Neural cell (in vitro differentiated cells): Measurements from ENCODE around the gene MRPL37. TPM values are rescaled to one million over a fixed set of nuclear protein-coding genes. Genes with fewer than 3 reads are reported as not detected.

Source experiments
- H2AFZ ChIP-seq: fragments of 200-600, 300-800 bp; sonication (generic), shearing (Covaris generic); 2 replicates; pipeline ENCODE4 v1.6.0; 2014; ENCODE audit warnings: low read depth, mild to moderate bottlenecking, antibody characterized with exemption, low read length, moderate library complexity
- H3F3A ChIP-seq: fragments of 200-600 bp; shearing (Covaris generic); 2 replicates; pipeline ENCODE4 v1.6.1; 2016; ENCODE audit warnings: mild to moderate bottlenecking, moderate library complexity, mixed read lengths, antibody characterized with exemption, low read length; ENCODE audit not compliant: insufficient read depth, poor library complexity, severe bottlenecking
- H3K27ac ChIP-seq: fragments of 200-600, 300-800 bp; sonication (generic), shearing (Covaris generic); 2 replicates; pipeline ENCODE4 v1.5.1; 2014; ENCODE audit warnings: mild to moderate bottlenecking, low read length, moderate library complexity
- H3K27me3 ChIP-seq: fragments of 300-800, 200-600 bp; sonication (generic), shearing (Covaris generic); 2 replicates; pipeline ENCODE4 v1.6.0; 2014; ENCODE audit warnings: mild to moderate bottlenecking, low read depth, low read length, moderate library complexity; ENCODE audit not compliant: insufficient read depth
- H3K36me3 ChIP-seq: fragments of 300-800, 200-600 bp; sonication (generic), shearing (Covaris generic); 2 replicates; pipeline ENCODE4 v1.5.1; 2014; ENCODE audit warnings: mild to moderate bottlenecking, antibody characterized with exemption, low read length, moderate library complexity; ENCODE audit not compliant: insufficient read depth
- H3K4me2 ChIP-seq: fragments of 300-800, 200-600 bp; sonication (generic), shearing (Covaris generic); 2 replicates; pipeline ENCODE4 v1.6.0; 2014; ENCODE audit warnings: mild to moderate bottlenecking, low read length
- H3K4me3 ChIP-seq: fragments of 300-800, 200-600 bp; sonication (generic), shearing (Covaris generic); 2 replicates; pipeline ENCODE4 v1.5.1; 2014; ENCODE audit warnings: mild to moderate bottlenecking, low read length, moderate library complexity
- H3K79me2 ChIP-seq: fragments of 200-600 bp; shearing (Covaris generic); replicated peaks from 2 replicates; pipeline ENCODE4 v1.6.0; 2014; ENCODE audit warnings: mild to moderate bottlenecking, low read length, moderate library complexity; ENCODE audit not compliant: insufficient read depth
- H3K9ac ChIP-seq: fragments of 300-800, 200-600 bp; sonication (generic), shearing (Covaris generic); 2 replicates; pipeline ENCODE4 v1.6.1; 2016; ENCODE audit warnings: mild to moderate bottlenecking, low read length, mixed read lengths
- H3K9me2 ChIP-seq: fragments of 200-600 bp; shearing (Covaris generic); 2 replicates; pipeline ENCODE4 v1.6.1; 2016; ENCODE audit warnings: mild to moderate bottlenecking, low read length, mixed read lengths; ENCODE audit not compliant: insufficient read depth
- H3K9me3 ChIP-seq: fragments of 200-600, 300-800 bp; sonication (generic), shearing (Covaris generic); 2 replicates; pipeline ENCODE4 v1.6.1; 2016; ENCODE audit warnings: mild to moderate bottlenecking, mixed run types, low read length, moderate library complexity, mixed read lengths
- H4K20me1 ChIP-seq: fragments of 200-600 bp; shearing (Covaris generic); 2 replicates; pipeline ENCODE4 v1.6.1; 2016; ENCODE audit warnings: mild to moderate bottlenecking, mixed run types; ENCODE audit not compliant: insufficient read depth
- CTCF ChIP-seq: fragments of 450-650 bp; IDR thresholded peaks from 2 replicates; pipeline ENCODE4 v1.5.1; 2014; ENCODE audit warnings: antibody characterized with exemption, mild to moderate bottlenecking, moderate library complexity; ENCODE audit not compliant: poor library complexity, severe bottlenecking
- EP300 ChIP-seq: fragments of 450-650 bp; conservative IDR thresholded peaks from 2 replicates; pipeline ENCODE4 v1.6.1; 2014; ENCODE audit warnings: antibody characterized with exemption, mild to moderate bottlenecking, moderate library complexity; ENCODE audit not compliant: poor library complexity, severe bottlenecking
- EZH2 ChIP-seq: fragments of 200-600, 300-800 bp; shearing (Covaris generic), sonication (generic); IDR thresholded peaks from 2 replicates; pipeline ENCODE4 v1.6.1; 2014; ENCODE audit warnings: antibody characterized with exemption, low read length, borderline replicate concordance, mild to moderate bottlenecking; ENCODE audit not compliant: insufficient read depth, poor library complexity, severe bottlenecking
- MXI1 ChIP-seq: fragments of 450-650 bp; conservative IDR thresholded peaks from 2 replicates; pipeline ENCODE4 v1.6.1; 2014; ENCODE audit warnings: antibody characterized with exemption, mild to moderate bottlenecking; ENCODE audit not compliant: poor library complexity, severe bottlenecking
- POLR2AphosphoS5 ChIP-seq: IDR thresholded peaks from 2 replicates; pipeline ENCODE4 v1.6.1; 2012
- RAD21 ChIP-seq: fragments of 450-650 bp; conservative IDR thresholded peaks from 2 replicates; pipeline ENCODE4 v1.6.1; 2014; ENCODE audit warnings: antibody characterized with exemption, mild to moderate bottlenecking, moderate library complexity
- REST ChIP-seq: IDR thresholded peaks from 2 replicates; pipeline ENCODE4 v1.6.1; 2012; ENCODE audit warnings: borderline replicate concordance
- SMC3 ChIP-seq: fragments of 450-650 bp; conservative IDR thresholded peaks from 2 replicates; pipeline ENCODE4 v1.6.1; 2014; ENCODE audit warnings: antibody characterized with exemption, mild to moderate bottlenecking, moderate library complexity; ENCODE audit not compliant: poor library complexity
- TAF1 ChIP-seq: IDR thresholded peaks from 2 replicates; pipeline ENCODE4 v1.6.1; 2012; ENCODE audit warnings: low read depth
- polyA plus RNA-seq: library from polyadenylated mRNA; depleted of rRNA; stranded (reverse); fragments of >200 nt; gene quantifications from 2 replicates; pipeline ENCODE4 v1.2.3, GENCODE V29; 2014

The MRPL37 gene
- polyA plus RNA-seq, 1 donor from 2014 or later = 24.3 TPM

- Histone ChIP-seq H3K79me2 (no peaks in the 10 kb centered on the region), H3F3A (no peaks in the 10 kb centered on the region), H2AFZ (no peak overlapping the region), H3K9ac (no peak overlapping the region), H3K27ac (no peak overlapping the region), H3K4me2 (no peak overlapping the region), H3K9me2 (no peaks in the 10 kb centered on the region), H4K20me1 (no peaks in the 10 kb centered on the region), H3K9me3 (no peaks in the 10 kb centered on the region), H3K4me3 (no peak overlapping the region), H3K36me3 (no peaks in the 10 kb centered on the region), H3K27me3 (no peaks in the 10 kb centered on the region)
- TF ChIP-seq MXI1 (no peak), SMC3 (no peak), EZH2 (no peak), REST (no peak), POLR2AphosphoS5 (no peak), CTCF (no peak), TAF1 (no peak), EP300 (no peak), RAD21 (no peak)
Measured at GRCh38 chr1:54167422-54168139, 32.4 kb upstream of the MRPL37 start.

GRCh38 chr1:54168206-54168965 lies 31.6 kb upstream of the MRPL37 start:
- Histone ChIP-seq H3K4me3 (no peak overlapping the region), H3K27ac (no peak overlapping the region), H3K9me2 (no peaks in the 10 kb centered on the region), H3K4me2 (no peak overlapping the region), H3K79me2 (no peaks in the 10 kb centered on the region), H4K20me1 (no peaks in the 10 kb centered on the region), H3F3A (no peaks in the 10 kb centered on the region), H3K9ac (no peak overlapping the region), H2AFZ (no peak overlapping the region), H3K27me3 (no peaks in the 10 kb centered on the region), H3K9me3 (no peaks in the 10 kb centered on the region), H3K36me3 (no peaks in the 10 kb centered on the region)
- TF ChIP-seq TAF1 (no peak), EZH2 (no peak), REST (no peak), MXI1 (no peak), CTCF (no peak), POLR2AphosphoS5 (no peak), SMC3 (no peak), RAD21 (no peak), EP300 (no peak)
